ENCODE results near the gene KCNH2. TPM values are rescaled to one million over a fixed set of nuclear protein-coding genes. Genes with fewer than 3 reads are reported as not detected.

KCNH2 gene
- total and polyA plus RNA-seq, 4 donors, result 0.18 to 74.6 (median 0.33) TPM; not detected in 1

DNA sequence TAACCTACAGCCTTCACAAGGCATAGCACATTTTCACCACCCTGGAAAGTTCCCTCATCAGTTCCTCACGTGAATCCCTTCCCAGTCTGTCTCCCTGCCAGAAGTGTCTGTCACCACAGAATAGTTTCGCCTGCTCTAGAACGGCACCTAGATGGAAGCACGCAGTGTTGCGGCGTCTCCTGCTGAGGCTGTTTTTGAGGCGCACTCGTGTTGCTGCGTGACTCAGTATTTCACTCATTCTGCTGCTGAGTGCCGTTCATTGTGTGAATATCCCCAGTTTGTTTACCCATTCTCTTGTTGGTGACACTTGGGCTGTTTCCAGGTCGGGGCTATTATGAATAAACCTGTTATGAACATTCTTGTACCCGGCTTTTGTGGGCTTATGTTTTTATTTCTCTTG is 25.5 kb upstream of the KCNH2 start:
- Histone ChIP-seq H3K9me3 (ENCODE audit: control insufficient read depth in 4 of 4, low read length in 3 of 4) (no peaks in the 10 kb centered on the region), H3K4me3 (ENCODE audit: low read depth in 1 of 3, low read length in 3 of 3) (no peak overlapping the region), H3K36me3 (ENCODE audit: control insufficient read depth in 4 of 4, insufficient read depth in 3 of 4, low read depth in 1 of 4, low read length in 3 of 4) (no peaks in the 10 kb centered on the region), H3K27me3 (ENCODE audit: control insufficient read depth in 4 of 4, insufficient read depth in 4 of 4, low read length in 3 of 4) (no peaks in the 10 kb centered on the region), H3K9ac (ENCODE audit: low read depth in 1 of 2, low read length in 2 of 2) (no peak overlapping the region), H3K4me1 (ENCODE audit: control insufficient read depth in 4 of 4, insufficient read depth in 4 of 4, low read length in 3 of 4) (peaks cover 0 to 13% (median 4%) of the 10 kb centered on the region in 4 donors), H3K27ac (ENCODE audit: low read depth in 1 of 2, low read length in 2 of 2) (no peak overlapping the region)
- 73% methylated on average over 12 of the region's 12 CpGs for WGBS
- no peak for DNase-seq (ENCODE audit: low spot score)
- TF ChIP-seq, protein P1, sequence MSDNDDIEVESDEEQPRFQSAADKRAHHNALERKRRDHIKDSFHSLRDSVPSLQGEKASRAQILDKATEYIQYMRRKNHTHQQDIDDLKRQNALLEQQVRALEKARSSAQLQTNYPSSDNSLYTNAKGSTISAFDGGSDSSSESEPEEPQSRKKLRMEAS (IDR thresholded peaks at IDR 0.05), result no peak
- TF ChIP-seq, protein P2, sequence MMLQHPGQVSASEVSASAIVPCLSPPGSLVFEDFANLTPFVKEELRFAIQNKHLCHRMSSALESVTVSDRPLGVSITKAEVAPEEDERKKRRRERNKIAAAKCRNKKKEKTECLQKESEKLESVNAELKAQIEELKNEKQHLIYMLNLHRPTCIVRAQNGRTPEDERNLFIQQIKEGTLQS (IDR thresholded peaks at IDR 0.05), result no peak
- TF ChIP-seq EGR1 (IDR thresholded peaks at IDR 0.05; ENCODE audit: low read depth in 2 of 2) (no peak), NR2F2 (IDR thresholded peaks at IDR 0.05) (no peak), FOXA1 (IDR thresholded peaks at IDR 0.05) (no peak), HNF4G (IDR thresholded peaks at IDR 0.05) (no peak), TAF1 (conservative IDR thresholded peaks at IDR 0.05) (no peak), FOXA2 (IDR thresholded peaks at IDR 0.05) (no peak), HNF4A (conservative IDR thresholded peaks at IDR 0.05) (no peak)
- TF ChIP-seq, protein P3, sequence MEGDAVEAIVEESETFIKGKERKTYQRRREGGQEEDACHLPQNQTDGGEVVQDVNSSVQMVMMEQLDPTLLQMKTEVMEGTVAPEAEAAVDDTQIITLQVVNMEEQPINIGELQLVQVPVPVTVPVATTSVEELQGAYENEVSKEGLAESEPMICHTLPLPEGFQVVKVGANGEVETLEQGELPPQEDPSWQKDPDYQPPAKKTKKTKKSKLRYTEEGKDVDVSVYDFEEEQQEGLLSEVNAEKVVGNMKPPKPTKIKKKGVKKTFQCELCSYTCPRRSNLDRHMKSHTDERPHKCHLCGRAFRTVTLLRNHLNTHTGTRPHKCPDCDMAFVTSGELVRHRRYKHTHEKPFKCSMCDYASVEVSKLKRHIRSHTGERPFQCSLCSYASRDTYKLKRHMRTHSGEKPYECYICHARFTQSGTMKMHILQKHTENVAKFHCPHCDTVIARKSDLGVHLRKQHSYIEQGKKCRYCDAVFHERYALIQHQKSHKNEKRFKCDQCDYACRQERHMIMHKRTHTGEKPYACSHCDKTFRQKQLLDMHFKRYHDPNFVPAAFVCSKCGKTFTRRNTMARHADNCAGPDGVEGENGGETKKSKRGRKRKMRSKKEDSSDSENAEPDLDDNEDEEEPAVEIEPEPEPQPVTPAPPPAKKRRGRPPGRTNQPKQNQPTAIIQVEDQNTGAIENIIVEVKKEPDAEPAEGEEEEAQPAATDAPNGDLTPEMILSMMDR (IDR thresholded peaks at IDR 0.05; ENCODE audit: low read depth, low read length, missing input control), result no peak
- TF ChIP-seq, protein P4, sequence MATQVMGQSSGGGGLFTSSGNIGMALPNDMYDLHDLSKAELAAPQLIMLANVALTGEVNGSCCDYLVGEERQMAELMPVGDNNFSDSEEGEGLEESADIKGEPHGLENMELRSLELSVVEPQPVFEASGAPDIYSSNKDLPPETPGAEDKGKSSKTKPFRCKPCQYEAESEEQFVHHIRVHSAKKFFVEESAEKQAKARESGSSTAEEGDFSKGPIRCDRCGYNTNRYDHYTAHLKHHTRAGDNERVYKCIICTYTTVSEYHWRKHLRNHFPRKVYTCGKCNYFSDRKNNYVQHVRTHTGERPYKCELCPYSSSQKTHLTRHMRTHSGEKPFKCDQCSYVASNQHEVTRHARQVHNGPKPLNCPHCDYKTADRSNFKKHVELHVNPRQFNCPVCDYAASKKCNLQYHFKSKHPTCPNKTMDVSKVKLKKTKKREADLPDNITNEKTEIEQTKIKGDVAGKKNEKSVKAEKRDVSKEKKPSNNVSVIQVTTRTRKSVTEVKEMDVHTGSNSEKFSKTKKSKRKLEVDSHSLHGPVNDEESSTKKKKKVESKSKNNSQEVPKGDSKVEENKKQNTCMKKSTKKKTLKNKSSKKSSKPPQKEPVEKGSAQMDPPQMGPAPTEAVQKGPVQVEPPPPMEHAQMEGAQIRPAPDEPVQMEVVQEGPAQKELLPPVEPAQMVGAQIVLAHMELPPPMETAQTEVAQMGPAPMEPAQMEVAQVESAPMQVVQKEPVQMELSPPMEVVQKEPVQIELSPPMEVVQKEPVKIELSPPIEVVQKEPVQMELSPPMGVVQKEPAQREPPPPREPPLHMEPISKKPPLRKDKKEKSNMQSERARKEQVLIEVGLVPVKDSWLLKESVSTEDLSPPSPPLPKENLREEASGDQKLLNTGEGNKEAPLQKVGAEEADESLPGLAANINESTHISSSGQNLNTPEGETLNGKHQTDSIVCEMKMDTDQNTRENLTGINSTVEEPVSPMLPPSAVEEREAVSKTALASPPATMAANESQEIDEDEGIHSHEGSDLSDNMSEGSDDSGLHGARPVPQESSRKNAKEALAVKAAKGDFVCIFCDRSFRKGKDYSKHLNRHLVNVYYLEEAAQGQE (IDR thresholded peaks at IDR 0.05), result no peak

DNA sequence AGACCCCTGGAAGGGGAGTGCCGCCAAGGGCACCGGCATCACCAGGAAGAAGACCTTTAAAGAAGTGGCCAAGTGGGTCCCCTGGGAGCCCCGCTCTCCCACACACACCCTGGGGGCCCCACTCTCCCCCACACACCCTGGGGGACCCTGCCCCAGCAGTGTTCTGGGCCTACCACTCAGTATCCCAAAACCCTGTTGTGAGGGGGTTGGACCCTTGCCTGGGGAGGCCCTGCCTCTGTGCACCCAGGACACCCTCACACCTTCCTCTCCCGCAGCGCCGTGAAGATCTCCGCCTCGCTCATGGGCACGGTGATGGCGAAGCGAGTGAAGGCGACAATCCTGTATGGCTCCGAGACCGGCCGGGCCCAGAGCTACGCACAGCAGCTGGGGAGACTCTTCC is 23.4 kb upstream of the KCNH2 start:
- no peak overlapping the region for H3K27ac ChIP-seq (ENCODE audit: low read depth in 1 of 2, low read length in 2 of 2)
- no peak for DNase-seq (ENCODE audit: low spot score)
- H3K4me3 ChIP-seq (ENCODE audit: low read depth in 1 of 3, low read length in 3 of 3), result no peak overlapping the region
- H3K36me3 ChIP-seq (ENCODE audit: control insufficient read depth in 4 of 4, insufficient read depth in 3 of 4, low read depth in 1 of 4, low read length in 3 of 4), result no peaks in the 10 kb centered on the region
- 97% methylated on average over 16 of the region's 16 CpGs for WGBS
- no peaks in the 10 kb centered on the region for H3K27me3 ChIP-seq (ENCODE audit: control insufficient read depth in 4 of 4, insufficient read depth in 4 of 4, low read length in 3 of 4)
- no peaks in the 10 kb centered on the region for H3K9me3 ChIP-seq (ENCODE audit: control insufficient read depth in 4 of 4, low read length in 3 of 4)
- no peak overlapping the region for H3K9ac ChIP-seq (ENCODE audit: low read depth in 1 of 2, low read length in 2 of 2)
- H3K4me1 ChIP-seq (ENCODE audit: control insufficient read depth in 4 of 4, insufficient read depth in 4 of 4, low read length in 3 of 4), result no peaks in the 10 kb centered on the region
- no peak for TF ChIP-seq TAF1 (conservative IDR thresholded peaks at IDR 0.05)
- TF ChIP-seq YY1 (IDR thresholded peaks at IDR 0.05), result no peak
- TF ChIP-seq, protein P1 (IDR thresholded peaks at IDR 0.05), result no peak
- TF ChIP-seq, protein P3 (IDR thresholded peaks at IDR 0.05; ENCODE audit: low read depth, low read length, missing input control), result no peak
- TF ChIP-seq EGR1 (IDR thresholded peaks at IDR 0.05; ENCODE audit: low read depth in 2 of 2), result no peak
- no peak for TF ChIP-seq RAD21 (IDR thresholded peaks at IDR 0.05)
- no peak for TF ChIP-seq FOXA2 (IDR thresholded peaks at IDR 0.05)
- no peak for TF ChIP-seq SP1 (IDR thresholded peaks at IDR 0.05)
- TF ChIP-seq HNF4A (conservative IDR thresholded peaks at IDR 0.05), result no peak
- TF ChIP-seq, protein P2 (IDR thresholded peaks at IDR 0.05), result no peak
- TF ChIP-seq FOXA1 (IDR thresholded peaks at IDR 0.05), result no peak
- TF ChIP-seq, protein P4 (IDR thresholded peaks at IDR 0.05), result no peak
- no peak for TF ChIP-seq HNF4G (IDR thresholded peaks at IDR 0.05)
- TF ChIP-seq NR2F2 (IDR thresholded peaks at IDR 0.05), result no peak
- no peak for TF ChIP-seq RXRA (IDR thresholded peaks at IDR 0.05)
- no peak for TF ChIP-seq GABPA (IDR thresholded peaks at IDR 0.05 in 1 of 2, conservative IDR thresholded peaks at IDR 0.05 in 1 of 2)
- no peak for TF ChIP-seq JUND (IDR thresholded peaks at IDR 0.05)
